Activated naive CD8-positive, alpha-beta T cell treated with anti-CD3 and anti-CD28 coated beads, Interleukin-2, amount 50 U/mL, for 16 hours (primary cell): ENCODE results near the gene SLC15A5.

Experiments
- DNase-seq: peaks from one replicate; pipeline ENCODE4 v3.0.0-alpha.2; 2020; ENCODE audit warnings: low read depth, low spot score

The SLC15A5 gene

GRCh38 chr12:16261944-16262475 is 15.5 kb downstream of the SLC15A5 start:
- no peak for DNase-seq

GRCh38 chr12:16260206-16260605 is 17.3 kb downstream of the SLC15A5 start:
- DNase-seq = no peak

- DNase-seq = no peak
Measured at GRCh38 chr12:16258963-16259362, 18.5 kb downstream of the SLC15A5 start.

- DNase-seq = no peak
Measured at GRCh38 chr12:16246264-16246663, 31.2 kb downstream of the SLC15A5 start.

- DNase-seq = no peak
Measured at GRCh38 chr12:16245209-16245608, 32.3 kb downstream of the SLC15A5 start.

GRCh38 chr12:16243487-16244412 is 33.7 kb downstream of the SLC15A5 start:
- DNase-seq = no peak

- DNase-seq = no peak
Measured at GRCh38 chr12:16241346-16241745, 36.1 kb downstream of the SLC15A5 start.

GRCh38 chr12:16238661-16239060 is 38.8 kb downstream of the SLC15A5 start:
- DNase-seq = no peak

- no peak for DNase-seq
Measured at GRCh38 chr12:16229676-16230075, 47.8 kb downstream of the SLC15A5 start.

GRCh38 chr12:16228067-16228466 is 49.4 kb downstream of the SLC15A5 start:
- DNase-seq = no peak

- DNase-seq = no peak
Measured at GRCh38 chr12:16225692-16226091, 51.8 kb downstream of the SLC15A5 start.

- no peak for DNase-seq
Measured at GRCh38 chr12:16224196-16224595, 53.3 kb downstream of the SLC15A5 start.

- no peak for DNase-seq
Measured at GRCh38 chr12:16221776-16222175, 55.7 kb downstream of the SLC15A5 start.

- no peak for DNase-seq
Measured at GRCh38 chr12:16220120-16220519, 57.4 kb downstream of the SLC15A5 start.

- no peak for DNase-seq
Measured at GRCh38 chr12:16218934-16219751, 58.3 kb downstream of the SLC15A5 start.

- no peak for DNase-seq
Measured at GRCh38 chr12:16218234-16218633, 59.3 kb downstream of the SLC15A5 start.

- DNase-seq = no peak
Measured at GRCh38 chr12:16211731-16212130, 65.8 kb downstream of the SLC15A5 start.

- DNase-seq = no peak
Measured at GRCh38 chr12:16198884-16199283, 78.6 kb downstream of the SLC15A5 start.

GRCh38 chr12:16197600-16197999 is 79.9 kb downstream of the SLC15A5 start:
- no peak for DNase-seq

GRCh38 chr12:16189849-16190248 is 87.6 kb downstream of the SLC15A5 start:
- no peak for DNase-seq

- DNase-seq = no peak
Measured at GRCh38 chr12:16187660-16188059, 89.8 kb downstream of the SLC15A5 start.

GRCh38 chr12:16184681-16185080 is 92.8 kb downstream of the SLC15A5 start:
- no peak for DNase-seq
